ENCODE data around the gene GSK3A.

GSK3A gene

GRCh38 chr19:42220751-42221097 is 21.7 kb downstream of the GSK3A start:
- no peak for DNase-seq

DNA sequence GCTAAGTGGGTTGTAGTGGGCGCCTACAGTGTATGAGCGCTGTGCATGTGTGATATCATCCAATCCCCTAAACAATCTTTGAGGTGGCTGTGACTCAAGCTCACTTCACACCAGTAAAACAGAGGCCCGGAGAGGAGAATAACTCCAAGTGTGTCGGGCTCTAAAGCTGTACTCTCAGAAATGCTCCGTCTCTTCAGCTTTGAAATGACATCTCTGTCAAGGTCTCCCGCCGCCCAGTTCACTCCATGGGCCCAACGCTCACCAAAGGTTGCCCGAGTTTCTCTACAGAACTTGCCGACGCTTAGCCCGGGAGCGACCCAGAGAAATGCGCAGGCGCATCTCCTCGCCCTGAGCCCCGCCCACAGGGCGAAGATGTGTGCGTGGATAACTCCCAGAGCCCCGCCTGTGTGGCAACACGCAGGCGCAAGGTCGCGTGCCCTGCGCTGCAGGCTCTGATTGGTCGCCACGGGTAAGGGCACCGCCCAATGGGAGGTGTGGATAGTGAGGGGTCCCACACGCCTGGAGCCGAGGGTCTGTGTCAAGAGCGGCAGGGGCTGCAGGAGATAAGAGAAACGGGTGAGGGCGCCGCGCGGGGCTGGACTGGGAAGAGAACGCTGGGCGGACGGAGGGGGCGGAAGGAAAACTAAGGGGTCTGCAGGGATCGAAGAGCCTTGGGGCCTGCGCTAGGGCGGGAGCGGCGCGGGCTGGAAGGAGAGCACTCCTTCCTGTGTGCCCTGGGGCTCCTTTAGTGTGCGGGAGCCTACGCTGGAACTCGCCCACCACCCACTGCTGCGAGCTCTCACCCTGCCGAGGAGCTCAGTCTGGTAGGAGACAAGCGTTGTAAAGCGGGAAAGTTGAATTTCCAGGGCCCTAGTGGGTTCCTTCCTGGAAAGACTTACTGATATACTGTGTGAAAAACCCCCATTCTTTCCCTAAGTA is 22.3 kb downstream of the GSK3A start, which contains the start of gene ZNF526:
Gene ZNF526 (plus strand): TSS at position 501 of the 939 bp plus-strand sequence. CDS start 4,092 bp downstream, outside the sequence.
- peak; percentile 98 for DNase-seq

GRCh38 chr19:42217520-42218437 is 24.6 kb downstream of the GSK3A start, which contains the start of gene DEDD2:
TSS of gene DEDD2 (minus strand) at chr19:42217677. CDS start at chr19:42217007, 670 bp downstream.
- peak; percentile 99 for DNase-seq

- DNase-seq = peak; percentile 35
Observed at GRCh38 chr19:42216653-42217519, 25.5 kb downstream of the GSK3A start.

- no peak for DNase-seq
Observed at GRCh38 chr19:42214810-42215485, 27.5 kb downstream of the GSK3A start.

GRCh38 chr19:42212886-42213285 is 29.5 kb downstream of the GSK3A start:
- no peak for DNase-seq

DNA sequence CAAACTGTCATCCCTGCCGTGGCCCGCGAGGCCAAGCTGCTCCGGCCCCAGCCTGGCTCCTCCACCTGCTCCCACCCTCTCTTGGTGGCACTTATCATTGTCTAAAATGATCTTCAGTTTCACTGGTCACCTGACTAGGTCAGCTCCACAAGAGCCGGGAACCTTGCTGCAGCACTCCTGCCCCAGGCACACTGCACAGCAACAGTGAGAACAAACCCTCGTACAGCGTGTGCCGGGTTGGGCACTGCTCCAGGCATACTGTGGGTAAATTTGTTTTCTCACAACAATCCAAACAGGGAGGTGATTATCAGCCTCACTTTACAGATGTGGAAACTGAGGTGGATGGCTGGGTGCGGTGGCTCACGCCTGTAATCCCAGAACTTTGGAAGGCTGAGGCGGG is 33.8 kb downstream of the GSK3A start:
- DNase-seq = no peak

GRCh38 chr19:42207767-42208271 is 34.6 kb downstream of the GSK3A start:
- DNase-seq = no peak

DNA sequence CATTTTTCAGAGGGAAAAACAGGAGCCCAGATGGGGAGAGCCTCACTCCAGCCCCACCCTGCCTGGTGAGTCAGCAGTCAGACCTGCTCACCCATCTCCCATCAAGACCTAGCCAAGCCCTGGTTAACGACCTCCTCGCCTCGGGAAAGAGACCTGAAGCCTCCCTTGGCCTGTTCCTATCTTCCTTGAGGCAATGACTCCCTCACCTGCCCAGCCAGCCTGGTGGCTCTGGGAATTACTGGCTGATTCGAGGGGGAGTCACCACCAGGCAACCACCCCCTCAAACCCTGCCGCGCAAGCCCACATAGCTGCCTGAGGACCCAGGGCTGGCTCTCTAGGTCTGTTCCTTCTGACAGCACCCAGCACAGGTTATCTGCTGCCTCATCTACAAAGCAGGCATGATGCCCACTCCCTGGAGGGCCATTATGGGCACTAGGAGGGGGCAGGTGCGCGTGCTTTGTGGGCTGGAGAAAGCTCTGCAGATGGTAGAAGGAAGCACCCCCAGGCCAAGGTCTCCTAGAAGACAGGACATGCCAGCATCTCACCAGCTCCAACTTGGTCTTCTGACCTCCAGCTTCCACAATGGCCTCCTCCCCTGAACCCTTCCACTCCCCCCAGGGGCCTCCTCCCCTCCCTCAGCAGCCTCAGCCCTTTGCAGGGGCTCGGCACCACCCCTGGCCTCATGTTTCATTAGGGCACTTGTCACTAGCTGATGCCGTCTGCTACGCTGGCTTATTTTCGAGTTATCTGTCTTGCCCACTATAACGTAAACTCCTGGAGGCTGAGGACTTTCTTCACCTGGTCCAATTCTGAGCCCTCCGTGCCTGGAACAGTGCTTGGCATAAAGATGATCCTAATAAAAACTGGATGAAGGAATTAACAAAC is 35.3 kb downstream of the GSK3A start:
- DNase-seq = no peak

- no peak for DNase-seq
Observed at GRCh38 chr19:42204664-42205063, 37.7 kb downstream of the GSK3A start.

- DNase-seq = no peak
Observed at GRCh38 chr19:42203700-42204099, 38.7 kb downstream of the GSK3A start.

DNA sequence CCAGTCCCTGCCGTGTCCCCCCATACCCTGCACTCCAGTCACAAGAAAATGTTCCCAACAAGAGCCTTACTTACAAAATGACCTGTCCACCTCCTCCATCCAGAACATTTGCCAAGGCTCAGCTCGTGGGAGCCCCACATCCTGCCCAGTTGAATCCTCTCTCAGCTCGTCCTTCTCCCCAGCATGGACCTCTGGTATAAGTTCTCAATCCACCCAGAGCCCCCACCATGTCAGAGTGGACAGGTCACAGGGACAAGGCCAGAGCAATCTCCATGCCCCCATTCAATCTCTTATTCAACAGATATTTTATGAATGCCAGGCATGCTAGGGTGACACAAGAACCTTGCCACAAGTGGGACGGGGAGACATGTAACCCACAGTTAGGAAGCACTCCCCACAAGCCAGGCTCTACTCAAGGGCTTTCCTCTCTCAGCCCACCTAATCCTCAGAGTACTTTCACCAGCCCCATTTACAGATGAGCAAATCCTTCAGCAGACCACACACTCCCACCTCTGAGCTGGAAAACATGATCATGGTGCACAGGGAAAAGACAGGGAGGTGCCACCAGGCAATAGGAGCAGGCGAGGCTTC is 40.0 kb downstream of the GSK3A start:
- no peak for DNase-seq

DNA sequence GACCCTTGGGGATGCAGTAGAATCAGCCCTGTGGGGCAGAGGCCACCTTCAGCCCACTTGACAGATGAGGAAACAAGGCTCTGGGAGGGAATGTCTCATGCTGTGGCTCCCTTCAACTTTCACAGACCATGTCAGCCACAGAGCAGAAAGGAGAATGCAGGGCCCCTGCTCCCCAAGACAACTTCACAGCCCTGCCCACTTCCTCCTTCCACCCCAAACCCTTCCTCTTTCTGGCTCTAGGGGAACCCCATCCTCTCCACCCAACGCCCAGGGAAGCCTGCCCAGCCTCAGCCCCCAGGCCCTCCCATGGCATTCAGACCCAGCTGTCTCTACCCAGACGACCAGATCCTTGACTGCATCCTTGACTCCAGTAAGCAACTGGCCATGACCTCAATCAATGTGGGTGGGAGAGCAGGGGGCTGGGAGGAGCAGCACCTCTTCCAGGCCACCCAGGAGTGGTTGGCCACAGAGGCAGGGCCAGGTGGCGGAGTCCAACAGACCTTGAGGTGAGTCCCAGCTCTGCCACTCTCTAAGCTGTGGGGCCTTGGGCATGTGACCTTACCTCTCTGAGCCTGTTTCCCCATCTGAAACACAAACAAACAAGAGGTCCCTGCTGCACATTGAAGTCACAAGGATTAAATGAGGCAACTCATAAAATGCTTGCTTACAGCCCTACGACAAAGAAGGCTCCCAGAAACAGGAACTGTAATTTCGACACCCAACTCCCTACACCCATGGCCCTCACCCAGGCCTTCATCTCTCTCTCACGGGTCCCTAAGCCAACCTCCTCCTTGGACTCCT is 40.7 kb downstream of the GSK3A start:
- peak; percentile 41 for DNase-seq

DNA sequence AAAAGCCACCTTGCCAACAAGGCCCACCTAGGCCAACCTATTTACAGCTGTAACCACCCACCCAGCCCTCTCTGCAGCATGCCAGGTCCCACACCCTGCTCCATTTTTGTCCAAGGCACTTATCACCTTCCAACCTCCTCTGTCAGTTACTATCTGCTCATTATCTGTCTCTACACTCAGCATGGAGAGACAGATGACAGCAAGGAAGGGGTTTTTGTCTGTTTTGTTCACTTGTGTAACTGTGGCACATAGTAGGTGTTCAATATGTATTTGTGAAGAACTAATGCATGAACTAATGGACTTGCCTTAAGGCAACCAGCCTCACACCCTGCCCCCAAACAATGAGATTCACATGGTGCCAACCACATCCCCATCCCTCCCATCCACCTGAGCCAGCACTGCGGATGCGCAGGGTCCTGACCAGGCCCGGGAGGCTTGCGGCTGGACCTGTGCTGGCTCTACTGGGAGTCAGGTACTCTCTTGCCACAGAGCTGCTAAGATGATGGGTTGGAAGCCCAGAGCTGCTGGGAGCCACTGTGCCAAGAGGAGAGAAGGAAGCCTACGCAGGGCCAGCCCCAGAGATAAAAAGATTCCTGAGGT is 42.2 kb downstream of the GSK3A start:
- no peak for DNase-seq

DNA sequence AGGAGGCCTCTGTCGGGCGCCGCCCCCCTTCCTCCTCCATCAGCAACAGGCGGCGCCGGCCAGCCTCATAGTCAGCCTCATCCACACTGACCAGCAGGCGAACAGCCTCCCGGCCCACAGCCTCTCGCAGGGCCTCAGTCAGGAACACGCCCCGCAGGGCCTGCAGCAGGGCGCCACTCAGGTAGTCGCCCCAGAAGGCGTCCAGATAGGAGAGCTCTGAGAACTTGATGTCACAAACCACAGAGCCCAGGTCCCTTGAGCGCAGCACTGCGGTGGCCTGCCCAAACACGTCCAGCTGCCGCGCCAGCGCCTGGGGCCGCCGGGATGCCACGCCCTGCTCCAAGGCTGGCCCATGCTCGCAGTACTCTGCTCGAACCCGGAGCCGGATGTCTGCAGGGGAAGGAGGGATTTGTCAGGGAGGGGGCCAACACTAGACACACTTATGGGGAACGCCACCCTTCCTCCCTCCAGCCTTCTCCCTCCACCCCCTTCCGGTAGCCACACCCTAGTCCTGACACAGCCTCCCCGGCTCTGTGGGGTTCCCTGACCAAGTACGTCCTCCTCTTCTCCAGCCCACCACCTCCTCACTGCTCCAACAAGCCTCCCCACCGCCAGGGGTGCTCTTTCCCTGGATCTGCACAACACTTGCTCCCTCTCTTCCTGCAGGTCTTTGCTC is 42.8 kb downstream of the GSK3A start:
- DNase-seq = peak; percentile 47

GRCh38 chr19:42198676-42199439 is 43.5 kb downstream of the GSK3A start:
- DNase-seq = peak; percentile 64

DNA sequence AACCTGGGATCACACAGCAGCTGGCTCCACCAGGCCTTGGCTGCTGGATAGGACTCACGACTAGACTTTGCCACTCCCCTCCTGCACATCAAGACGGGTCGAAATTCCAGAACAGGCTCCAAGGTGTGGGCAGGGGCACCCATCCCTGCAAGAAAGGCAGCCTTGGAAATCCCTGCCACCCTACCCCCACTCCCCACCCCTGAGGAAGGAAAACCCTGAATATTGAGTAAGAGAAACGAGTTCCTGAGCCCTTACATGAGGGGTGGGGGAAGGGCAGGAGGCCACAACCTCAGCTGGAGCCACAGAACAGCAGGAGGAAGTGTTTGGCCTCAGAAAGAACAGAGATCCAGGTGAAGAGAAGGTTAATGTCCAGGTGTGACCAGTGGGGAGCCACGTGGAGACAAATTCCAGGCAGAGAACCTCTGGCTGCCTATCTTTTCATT is 45.0 kb downstream of the GSK3A start:
- DNase-seq = no peak

Measured in activated naive CD4-positive, alpha-beta T cell treated with Interleukin-2 at 50 U/mL for 16 hours (primary cell).